Fibroblast of pulmonary artery (primary cell): ENCODE data around the gene SNAP25.

Experiments used
- DNase-seq: peaks from one replicate; pipeline ENCODE4 v3.0.0-alpha.2; 2010; ENCODE audit warnings: low read depth
- H3K4me3 ChIP-seq: replicated peaks from 2 replicates; pipeline ENCODE4 v1.5.1; 2011; ENCODE audit warnings: low read depth, mild to moderate bottlenecking, control low read depth, low read length, moderate library complexity
- CTCF ChIP-seq: IDR thresholded peaks from 2 replicates; pipeline ENCODE4 v1.5.1; 2011; ENCODE audit warnings: mild to moderate bottlenecking, control low read depth, low read length, inconsistent platforms; ENCODE audit errors: missing control alignments

SNAP25 gene

GRCh38 chr20:10247440-10247839, 28.8 kb downstream of the SNAP25 start:
- DNase-seq = no peak
- TF ChIP-seq CTCF = no peak

GRCh38 chr20:10249048-10249770, 30.6 kb downstream of the SNAP25 start:
- no peak for DNase-seq
- TF ChIP-seq CTCF = no peak
- no peak overlapping the region for H3K4me3 ChIP-seq

More at GRCh38 chr20:10247440-10247839, 28.8 kb downstream of the SNAP25 start:
- H3K4me3 ChIP-seq = no peak overlapping the region

GRCh38 chr20:10249822-10250221, 31.2 kb downstream of the SNAP25 start:
- no peak for TF ChIP-seq CTCF
- no peak for DNase-seq
- no peak overlapping the region for H3K4me3 ChIP-seq

GRCh38 chr20:10250902-10251301, 32.3 kb downstream of the SNAP25 start:
- TF ChIP-seq CTCF = no peak
- DNase-seq = no peak
- H3K4me3 ChIP-seq = no peak overlapping the region

GRCh38 chr20:10253780-10254179, 35.1 kb downstream of the SNAP25 start:
- no peak for DNase-seq
- TF ChIP-seq CTCF = no peak
- H3K4me3 ChIP-seq = no peak overlapping the region

- H3K4me3 ChIP-seq = no peak overlapping the region
- DNase-seq = no peak
- TF ChIP-seq CTCF = no peak
Observed at GRCh38 chr20:10255846-10256245, 37.2 kb downstream of the SNAP25 start.

- no peak for DNase-seq
- no peak overlapping the region for H3K4me3 ChIP-seq
- TF ChIP-seq CTCF = no peak
Observed at GRCh38 chr20:10259166-10259565, 40.5 kb downstream of the SNAP25 start.
